Lower leg skin (tissue), 3 donors: ENCODE measurements around the gene ADGRG6.

Experiments
- CTCF ChIP-seq, 3 donors: fragments of 450-650 bp; IDR thresholded peaks; one replicate each; pipeline ENCODE4 v1.5.1; 2016; ENCODE audit warnings: antibody characterized with exemption in 3 of 3, mild to moderate bottlenecking in 3 of 3, moderate library complexity in 2 of 3
- POLR2A ChIP-seq, 2 donors: fragments of 450-650 bp; IDR thresholded peaks; one replicate each; pipeline ENCODE4 v1.6.1; 2016 to 2017; ENCODE audit warnings: antibody characterized with exemption in 2 of 2, mild to moderate bottlenecking in 1 of 2, moderate library complexity in 1 of 2

GRCh38 chr6:142334294-142334693 lies 32.5 kb downstream of the ADGRG6 start:
- TF ChIP-seq CTCF (IDR thresholded peaks at IDR 0.05), result no peak
- no peak for TF ChIP-seq POLR2A (IDR thresholded peaks at IDR 0.05)
